ENCODE results near the gene PRKX.

GRCh38 chrX:3598709-3599108 lies 114.7 kb downstream of the PRKX start:
- no peak for TF ChIP-seq POLR2A (IDR thresholded peaks at IDR 0.05)
- no peak for TF ChIP-seq CTCF (IDR thresholded peaks at IDR 0.05)

Data from right lobe of liver (tissue), 4 donors.